Colon (tissue), 2 donors: ENCODE results near the gene CPEB1.
"Not testable (repeated sequence)": the region's sequence is repeated elsewhere in the genome, so short reads cannot be mapped to it uniquely, and the experiment has no call there.

Experiments
- FAIRE-seq: peaks from 2 replicates; lab custom pipeline; 2012; peaks lifted over from hg19 to GRCh38; lab: Jason Lieb, UNC
- donor health status: control.
- donor health status: control.

Gene CPEB1

DNA sequence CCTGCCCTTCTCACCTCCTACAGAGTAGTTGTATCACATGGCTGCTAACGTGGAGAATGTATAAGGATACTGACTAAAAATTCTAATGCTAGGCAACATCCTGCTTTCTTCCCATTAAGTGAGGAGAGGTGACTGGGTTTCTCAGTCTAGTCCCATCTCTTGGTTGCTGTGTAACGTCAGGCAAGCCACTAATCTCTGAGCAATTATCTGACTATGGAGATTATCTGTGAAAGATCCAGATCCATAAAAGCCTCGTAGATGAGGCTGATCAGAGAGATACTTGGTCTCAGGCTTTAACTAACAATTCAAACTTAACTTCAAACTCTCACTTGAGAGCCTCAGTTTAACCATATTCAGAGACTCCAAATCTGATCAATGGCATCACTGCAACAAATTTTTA, 102.2 kb downstream of the CPEB1 start:
- FAIRE-seq, result no peak

DNA sequence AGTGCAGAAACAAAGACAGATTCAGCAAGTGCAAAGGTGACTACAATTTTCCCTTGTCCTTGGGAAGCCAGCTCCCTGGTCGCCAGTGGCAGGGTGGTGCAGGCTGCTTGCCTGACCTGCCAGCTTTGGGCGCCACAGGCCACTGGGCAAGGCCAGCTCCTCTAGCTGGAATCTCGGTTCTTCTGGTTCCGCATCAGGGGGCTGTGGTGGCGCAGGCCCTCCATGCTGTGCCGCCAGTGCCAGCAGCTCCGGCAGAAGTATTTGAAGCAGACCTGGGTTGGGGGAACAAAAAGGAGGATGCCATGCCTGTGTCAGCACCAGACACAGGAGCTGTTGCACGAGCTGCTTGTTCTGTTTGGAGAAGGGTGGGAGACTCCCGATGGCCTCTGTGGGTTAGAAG, 102.7 kb downstream of the CPEB1 start:
- FAIRE-seq, result no peak

- no peak for FAIRE-seq
Observed at GRCh38 chr15:82543160-82543559, 104.0 kb downstream of the CPEB1 start.

DNA sequence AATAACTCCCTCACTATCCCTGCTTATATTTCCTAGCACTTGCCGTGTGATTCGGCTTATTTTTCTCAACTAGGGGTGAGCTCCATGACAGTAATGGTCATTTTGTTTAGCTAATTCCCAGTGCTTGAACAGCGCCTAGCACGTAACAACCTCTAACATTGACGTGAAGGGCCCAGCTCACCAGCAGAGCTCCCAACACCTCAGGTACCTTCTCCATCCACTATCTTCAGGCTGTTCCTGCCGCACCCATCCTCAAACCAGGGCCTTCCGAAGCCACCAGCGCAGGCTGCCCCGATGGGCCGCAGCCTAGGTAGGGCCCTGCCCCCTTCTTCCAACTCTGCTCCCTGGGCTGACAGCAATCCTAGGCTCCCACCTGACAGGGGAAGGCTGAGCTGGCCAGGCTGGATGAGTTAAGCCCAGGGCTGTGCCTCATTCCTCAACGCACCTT, 106.2 kb downstream of the CPEB1 start:
- no peak for FAIRE-seq

DNA sequence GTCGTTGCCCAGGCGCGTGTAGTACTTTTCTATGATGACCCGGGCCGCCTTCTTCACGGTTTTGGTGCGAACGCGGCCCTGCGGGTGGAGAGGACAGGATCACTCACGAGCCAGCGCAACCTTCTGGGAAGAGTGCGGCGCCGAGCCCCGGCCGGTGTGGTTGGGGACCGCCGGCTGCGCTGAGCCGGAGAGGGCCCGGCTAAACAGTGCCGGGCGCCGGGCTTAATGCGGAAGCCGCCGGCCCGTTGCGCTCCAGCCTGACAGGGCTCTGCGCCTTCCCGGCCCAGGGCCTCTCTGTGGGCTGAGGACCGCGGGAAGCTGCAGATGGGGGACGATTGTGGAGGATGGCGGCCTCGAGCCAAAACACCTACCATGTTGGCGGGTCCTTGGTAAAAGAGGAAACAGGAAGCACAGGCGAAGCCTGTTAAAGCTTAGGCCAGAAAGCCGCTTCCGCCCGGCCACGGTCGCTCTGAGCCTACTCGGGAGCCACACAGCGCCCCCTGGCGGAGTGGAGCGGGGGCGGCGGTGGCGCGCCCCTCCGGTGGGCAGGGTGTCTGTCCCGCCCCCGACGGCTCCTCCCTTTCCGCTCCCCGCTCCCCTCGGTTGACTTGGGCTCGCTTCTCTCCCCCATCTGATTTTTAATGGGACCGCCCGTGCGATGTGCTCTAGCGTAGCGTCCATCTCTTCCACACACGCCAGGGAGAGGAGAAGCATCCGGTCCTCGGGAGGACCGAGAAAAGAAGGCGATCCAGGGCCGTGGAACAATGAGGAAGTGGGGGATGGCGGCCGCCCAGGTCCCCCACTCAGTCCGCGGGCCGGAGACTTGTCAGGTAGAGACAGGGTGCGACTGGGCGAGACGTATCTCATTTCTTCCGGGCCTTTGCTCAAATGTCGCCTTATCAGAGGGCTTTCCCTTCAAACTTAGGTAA, 106.8 kb downstream of the CPEB1 start, which contains the start of gene RPS17:
Gene RPS17, minus strand, starts transcription at position 403 of the 929 bp plus-strand sequence. Its CDS starts 29 bp downstream, at position 374.
- FAIRE-seq, result no peak

- FAIRE-seq, result no peak
Observed at GRCh38 chr15:82539691-82540054, 107.5 kb downstream of the CPEB1 start.

DNA sequence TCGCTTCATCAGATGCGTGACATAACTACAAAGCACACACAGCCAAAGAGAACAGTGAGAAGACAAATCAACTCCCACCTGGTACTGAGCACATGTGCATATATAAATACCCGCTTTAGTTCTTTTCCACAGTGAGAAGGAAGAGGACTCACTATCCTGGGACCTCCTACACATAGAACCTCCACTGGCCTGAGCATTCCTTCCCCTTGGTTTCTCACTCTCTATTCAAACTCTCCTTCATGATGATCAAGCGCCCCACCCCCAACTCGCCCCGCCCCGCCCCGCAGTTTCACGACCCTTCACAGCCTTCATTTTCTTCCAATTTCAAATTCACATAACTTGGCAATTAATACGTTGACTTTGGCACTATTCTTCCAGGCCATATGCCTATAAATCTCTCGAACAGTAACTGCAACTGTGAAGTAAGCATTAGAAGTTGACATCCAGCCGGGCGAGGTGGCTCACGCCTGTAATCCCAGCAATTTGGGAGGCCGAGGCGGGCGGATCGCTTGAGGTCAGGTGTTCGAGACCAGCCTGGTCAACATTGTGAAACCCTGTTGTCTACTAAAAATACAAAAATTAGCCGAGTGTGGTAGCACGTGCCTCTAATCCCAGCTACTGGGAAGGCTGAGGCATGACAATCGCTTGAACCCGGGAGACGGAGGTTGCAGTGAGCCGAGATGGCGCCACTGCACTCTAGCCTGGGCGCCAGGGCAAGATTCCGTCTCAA, 108.0 kb downstream of the CPEB1 start:
- no peak for FAIRE-seq

DNA sequence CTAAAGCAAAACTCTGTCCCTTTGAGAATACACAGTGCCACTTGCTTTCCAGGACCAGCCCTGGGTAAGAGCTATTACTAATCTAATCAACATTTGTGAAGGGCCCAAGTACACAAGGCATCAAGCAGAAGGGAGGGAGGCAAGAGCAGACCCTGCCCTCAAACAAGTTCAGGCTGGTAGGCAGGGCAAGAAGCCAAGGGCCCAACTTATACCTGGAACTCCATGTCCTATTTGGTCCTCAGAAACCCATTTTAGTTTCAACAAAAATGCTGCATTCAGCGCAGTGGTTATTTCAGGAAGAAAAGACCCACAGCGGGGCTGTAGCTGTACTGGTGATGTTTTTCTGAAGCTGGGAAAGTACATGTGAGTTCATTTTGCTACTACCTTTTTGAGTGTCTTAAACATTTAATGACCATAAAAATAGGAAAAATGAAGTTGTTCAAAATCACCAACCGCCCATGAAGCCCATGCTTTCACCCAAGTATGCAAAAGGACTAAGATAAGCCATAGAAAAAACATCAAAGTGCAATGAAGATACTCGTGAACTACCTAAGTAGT, 109.7 kb downstream of the CPEB1 start:
- FAIRE-seq, result no peak

DNA sequence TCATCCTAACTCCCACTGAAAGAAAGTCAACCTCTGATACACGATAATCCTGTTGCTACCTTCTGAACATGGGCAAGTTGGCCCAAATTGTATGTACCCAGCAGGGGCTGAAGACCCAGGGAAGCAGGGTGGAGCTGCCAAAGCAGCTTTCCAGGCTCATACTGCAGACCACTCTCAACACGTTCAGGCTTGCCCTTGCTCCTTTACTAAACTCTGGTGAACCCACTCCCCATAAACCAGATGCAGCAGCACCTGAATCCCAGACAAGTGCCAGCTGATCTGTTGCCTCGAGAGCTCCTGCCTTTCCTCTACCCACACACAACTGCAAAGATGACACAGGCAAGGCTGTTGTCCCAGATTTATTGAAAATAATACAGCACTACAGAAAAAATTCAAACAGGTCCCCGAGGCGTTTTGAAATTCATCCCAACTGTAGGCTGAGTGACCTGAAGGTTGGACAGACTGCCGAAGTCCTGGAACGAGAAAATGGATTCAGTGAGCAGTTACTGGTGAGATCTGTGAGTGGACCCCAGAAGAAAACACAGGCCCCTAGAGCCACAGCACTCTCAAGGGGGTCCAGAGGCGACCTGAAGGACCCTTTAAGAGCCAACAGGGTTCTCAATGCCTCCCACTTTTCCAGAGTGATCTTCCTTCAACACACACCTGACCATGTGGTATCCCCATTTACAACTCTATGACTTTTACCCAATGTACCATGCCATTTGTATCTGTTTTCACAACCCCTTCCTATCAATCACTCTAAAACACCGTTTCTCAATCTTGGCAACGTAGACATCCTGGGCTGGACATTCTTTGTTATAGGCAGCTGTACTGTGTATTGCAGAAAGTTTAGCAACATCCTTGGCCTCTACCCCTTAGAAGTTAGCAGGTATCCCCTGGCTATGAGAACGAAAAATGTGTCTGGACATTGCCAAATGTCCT, 110.5 kb downstream of the CPEB1 start:
- no peak for FAIRE-seq

GRCh38 chr15:82535566-82536408, 111.4 kb downstream of the CPEB1 start:
- FAIRE-seq, result no peak

GRCh38 chr15:82535151-82535550, 112.0 kb downstream of the CPEB1 start:
- not testable (repeated sequence) for FAIRE-seq

DNA sequence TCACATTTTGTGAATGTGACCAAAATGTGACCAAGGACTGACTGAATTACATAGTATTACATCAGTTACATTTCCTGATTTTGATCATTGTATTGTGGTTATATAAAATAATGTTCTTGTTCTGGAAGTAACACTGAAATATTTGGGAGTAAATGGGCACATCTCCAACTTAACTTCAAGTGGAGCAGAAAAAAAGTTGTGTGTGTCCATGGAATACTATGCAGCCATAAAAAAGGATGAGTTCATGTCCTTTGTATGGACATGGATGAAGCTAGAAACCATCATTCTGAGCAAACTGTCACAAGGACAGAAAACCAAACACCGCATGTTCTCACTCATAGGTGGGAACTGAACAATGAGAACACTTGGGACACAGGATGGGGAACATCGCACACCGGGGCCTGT, 112.7 kb downstream of the CPEB1 start:
- not testable (repeated sequence) for FAIRE-seq

GRCh38 chr15:82533801-82534200, 113.4 kb downstream of the CPEB1 start:
- no peak for FAIRE-seq

GRCh38 chr15:82532991-82533481, 114.1 kb downstream of the CPEB1 start:
- FAIRE-seq, result no peak

DNA sequence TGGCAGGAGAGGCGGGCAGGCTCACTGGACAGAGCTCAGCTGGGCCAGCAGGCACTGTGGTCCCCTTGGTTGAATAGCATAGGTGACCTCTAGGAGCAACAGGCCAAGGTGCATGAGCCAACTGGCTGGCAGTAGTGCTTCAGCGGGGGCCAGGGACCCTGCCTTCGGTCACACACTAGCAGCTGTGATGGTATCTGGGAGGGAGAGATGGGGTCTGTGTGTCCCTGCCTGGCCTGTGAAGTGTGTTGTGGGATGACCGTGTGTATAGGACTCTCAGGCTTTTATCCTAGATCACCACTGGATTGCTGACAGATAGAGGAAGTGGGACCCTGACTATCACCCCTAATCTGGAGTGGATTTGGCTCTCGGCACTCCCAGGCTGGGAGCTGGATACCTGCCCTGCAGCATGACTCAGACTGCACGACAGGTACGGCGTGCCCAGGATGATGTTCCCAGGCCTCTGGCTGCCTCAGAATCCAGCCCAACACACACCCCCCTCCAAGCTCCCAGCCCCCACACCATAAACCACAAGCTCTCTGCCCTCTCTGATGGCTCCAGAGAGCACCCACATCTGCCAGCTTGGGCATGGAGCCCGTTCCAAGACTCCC, 114.7 kb downstream of the CPEB1 start:
- FAIRE-seq, result no peak

DNA sequence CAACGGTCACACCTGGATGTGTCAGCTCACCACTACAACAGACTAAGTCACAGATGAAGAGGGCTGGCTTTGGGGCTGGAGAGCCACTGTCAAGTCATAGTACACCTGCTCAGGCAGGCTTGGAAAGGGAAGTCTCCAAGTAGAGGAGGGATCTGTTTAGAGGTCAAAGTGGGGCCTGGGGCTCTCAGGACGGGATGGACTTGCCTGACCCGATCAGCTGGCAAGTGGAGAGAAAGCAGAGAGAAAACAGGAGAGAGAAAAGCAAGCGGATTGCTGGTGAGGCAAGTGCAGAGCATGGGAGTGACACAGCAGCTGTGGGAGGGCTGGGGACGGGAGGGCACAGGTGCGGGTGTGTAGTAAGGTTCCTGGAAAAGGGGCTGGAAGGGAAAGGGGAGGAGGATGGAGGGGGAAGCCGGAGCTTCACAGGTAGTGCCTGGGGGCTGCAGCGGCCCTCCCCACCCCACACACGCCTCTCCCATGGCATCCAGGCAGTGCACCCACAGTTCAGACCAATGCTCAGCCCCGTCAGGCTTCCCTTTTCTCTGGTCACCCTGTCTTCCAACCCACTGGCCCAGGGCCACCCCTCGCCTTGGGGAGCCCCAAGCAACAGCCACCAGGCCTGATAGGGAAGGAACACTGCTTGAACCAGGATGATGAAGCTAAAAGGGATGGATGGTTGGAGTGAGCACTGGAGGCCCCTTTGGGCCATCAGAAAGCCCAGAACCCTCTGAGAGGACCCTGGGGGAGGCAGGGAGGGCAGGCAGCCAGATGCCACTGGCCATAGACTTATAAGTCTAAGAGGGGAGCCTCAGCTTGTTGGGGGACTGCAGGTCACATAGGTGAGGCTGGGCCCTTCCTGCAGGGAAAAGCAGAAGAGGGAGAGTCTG, 115.4 kb downstream of the CPEB1 start:
- no peak for FAIRE-seq

DNA sequence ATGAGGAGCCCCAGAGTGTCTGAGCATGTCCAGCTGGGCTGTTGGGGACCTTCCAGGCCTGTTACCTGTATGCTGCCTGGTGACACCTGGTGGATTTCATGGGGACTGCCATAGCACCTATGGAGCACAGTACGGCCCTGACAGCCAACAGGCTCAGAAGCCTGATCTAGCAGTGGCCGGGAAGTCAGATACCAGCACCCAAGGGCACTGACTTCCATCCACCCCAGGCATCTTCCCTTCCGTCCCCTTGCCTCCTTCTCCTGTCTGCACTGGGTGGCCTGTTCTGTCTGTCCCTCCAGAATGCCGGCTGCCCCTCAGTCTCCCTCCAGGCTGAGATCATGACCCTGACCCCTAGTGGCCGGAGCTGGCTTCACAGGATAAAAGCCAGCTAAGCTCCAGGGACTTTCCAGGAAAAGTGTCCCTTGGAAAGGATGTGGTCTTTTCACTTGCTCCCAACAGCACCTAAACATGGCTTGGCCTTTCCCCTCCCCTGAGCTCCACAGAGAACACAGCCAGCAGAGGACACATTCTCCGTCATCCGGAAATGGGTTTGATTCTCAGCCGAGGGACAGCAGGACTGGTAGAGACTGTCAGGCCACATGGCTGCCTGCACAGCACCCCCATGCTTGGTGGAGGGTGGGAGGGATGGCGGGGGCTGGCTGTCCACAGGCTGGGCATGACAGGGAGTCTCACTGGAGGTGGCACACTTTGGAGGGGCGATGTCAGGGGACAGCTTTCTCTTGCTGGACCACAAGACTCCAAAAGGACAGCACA, 116.4 kb downstream of the CPEB1 start:
- FAIRE-seq, result no peak

- no peak for FAIRE-seq
Observed at GRCh38 chr15:82530006-82530405, 117.2 kb downstream of the CPEB1 start.
